Measurements from ENCODE around the gene NRG3.

GRCh38 chr10:82358486-82359099 lies 483.6 kb downstream of the NRG3 start:
- no peak for TF ChIP-seq CTCF (IDR thresholded peaks at IDR 0.05)
- TF ChIP-seq POLR2A (IDR thresholded peaks at IDR 0.05), result no peak

Measured in testis (tissue), 2 donors.